K562 (cell line): Measurements from ENCODE around the gene IMP4. TPM values are rescaled to one million over a fixed set of nuclear protein-coding genes. Genes with fewer than 3 reads are reported as not detected.

Experiments used
- MCM5 ChIP-seq: fragments of 450-650 bp; IDR thresholded peaks from 2 replicates; pipeline ENCODE4 v1.6.1; 2016; ENCODE audit warnings: low read depth
- SOX6 ChIP-seq: fragments of 450-650 bp; IDR thresholded peaks from 2 replicates; pipeline ENCODE4 v1.6.1; 2014; ENCODE audit warnings: mild to moderate bottlenecking
- STAT5B ChIP-seq: fragments of 250-450 bp; sonication (Bioruptor Pico); IDR thresholded peaks from 2 replicates; pipeline ENCODE4 v1.8.0; 2021; ENCODE audit warnings: mild to moderate bottlenecking, inconsistent platforms
- ZNF133 ChIP-seq: fragments of 250-450 bp; sonication (Bioruptor Pico); IDR thresholded peaks from 2 replicates; pipeline ENCODE4 v1.4.0; 2020; ENCODE audit warnings: mild to moderate bottlenecking
- ZNF143 ChIP-seq: sonication (generic); formaldehyde crosslinking; IDR thresholded peaks from 2 replicates; pipeline ENCODE4 v1.9.0; 2022; ENCODE audit warnings: mild to moderate bottlenecking, missing genetic modification reagents
- ZNF239 ChIP-seq: fragments of 250-450 bp; sonication (Bioruptor Pico); IDR thresholded peaks from 2 replicates; pipeline ENCODE4 v1.4.0; 2020; ENCODE audit warnings: mild to moderate bottlenecking
- ZNF696 ChIP-seq: fragments of 250-450 bp; sonication (Bioruptor Pico); conservative IDR thresholded peaks from 2 replicates; pipeline ENCODE4 v1.4.0; 2020; ENCODE audit warnings: mild to moderate bottlenecking, moderate library complexity
- polyA plus RNA-seq, 8 experiments: library from polyadenylated mRNA; depleted of rRNA in 4 of 8; stranded (reverse) in 5 of 8; unstranded in 3 of 8; fragments of >200 nt; fragmentation: Nextera tagmentation in 2 of 8; fragmentation: Illumina TruSeq in 1 of 8; extraction: Ambion mirVana in 2 of 8; extraction: Trizol in 1 of 8; gene quantifications; 2 replicates each; pipeline versions ENCODE4 v1.2.1 to v1.2.3, GENCODE V29; 2011 to 2014; ENCODE audit warnings: inconsistent platforms in 1 of 8, missing spikeins in 1 of 8
- total RNA-seq, 7 experiments: library from RNA; depleted of rRNA in 6 of 7; stranded (reverse); fragments of >200 nt in 6 of 7; fragmentation: Illumina TruSeq in 2 of 7; extraction: Trizol in 2 of 7; gene quantifications; 2 replicates each; pipeline versions ENCODE4 v1.2.1 to v1.2.3, GENCODE V29; 2011 to 2021; ENCODE audit warnings: low replicate concordance in 1 of 7
- TF ChIP-seq, protein P1 (sequence below): fragments of 250-450 bp; sonication (Bioruptor Pico); IDR thresholded peaks from 2 replicates; pipeline ENCODE4 v1.4.0; 2020

Gene IMP4
- total and polyA plus RNA-seq, 9 of the 15 experiments (the other 6 are each of a cell fraction or from before 2014, with no cell fraction given), result 35.4 to 209 (median 100.0) TPM

DNA sequence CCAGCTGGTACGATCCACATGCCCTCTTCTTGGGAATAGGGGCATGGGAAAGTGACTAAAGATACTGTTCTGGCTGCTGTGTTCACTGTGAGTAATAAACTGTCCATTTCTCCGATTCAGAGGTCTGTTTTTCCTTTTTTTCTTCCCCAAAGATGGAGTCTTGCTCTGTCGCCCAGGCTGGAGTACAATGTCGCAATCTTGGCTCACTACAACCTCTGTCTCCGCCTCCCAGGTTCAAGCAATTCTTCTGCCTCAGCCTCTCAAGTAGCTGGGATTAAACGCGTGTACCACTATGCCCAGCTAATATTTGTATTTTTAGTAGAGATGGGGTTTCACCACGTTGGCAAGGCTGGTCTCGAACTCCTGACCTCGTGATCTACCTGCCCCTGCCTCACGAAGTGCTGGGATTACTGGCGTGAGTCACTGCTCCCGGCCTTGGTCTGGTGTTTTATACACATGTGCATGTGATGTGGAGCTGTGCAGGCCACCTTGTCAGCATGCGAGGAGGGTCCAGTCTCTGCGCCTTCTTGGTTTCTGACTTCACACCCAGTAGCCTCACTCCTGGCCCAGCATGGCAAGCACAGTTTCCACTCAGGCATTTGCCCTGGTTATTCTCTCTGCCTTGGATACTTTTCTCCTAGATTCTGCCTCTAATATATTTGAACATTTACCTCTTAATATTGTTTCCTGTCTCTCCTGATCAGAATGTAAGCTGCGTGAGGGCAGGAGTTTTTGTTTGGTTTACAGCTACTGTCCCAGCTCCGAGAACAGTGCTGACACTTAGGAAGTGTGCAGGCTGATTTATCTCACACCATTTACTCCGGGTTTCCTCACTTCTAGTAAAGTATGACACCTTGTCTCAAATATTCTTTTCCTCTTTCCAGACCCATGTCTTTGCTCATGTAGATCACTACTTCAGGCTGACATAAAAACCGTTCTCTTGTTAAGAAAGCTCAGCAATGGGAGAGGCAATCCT is 32.9 kb downstream of the IMP4 start (continued):
- TF ChIP-seq, protein P1, sequence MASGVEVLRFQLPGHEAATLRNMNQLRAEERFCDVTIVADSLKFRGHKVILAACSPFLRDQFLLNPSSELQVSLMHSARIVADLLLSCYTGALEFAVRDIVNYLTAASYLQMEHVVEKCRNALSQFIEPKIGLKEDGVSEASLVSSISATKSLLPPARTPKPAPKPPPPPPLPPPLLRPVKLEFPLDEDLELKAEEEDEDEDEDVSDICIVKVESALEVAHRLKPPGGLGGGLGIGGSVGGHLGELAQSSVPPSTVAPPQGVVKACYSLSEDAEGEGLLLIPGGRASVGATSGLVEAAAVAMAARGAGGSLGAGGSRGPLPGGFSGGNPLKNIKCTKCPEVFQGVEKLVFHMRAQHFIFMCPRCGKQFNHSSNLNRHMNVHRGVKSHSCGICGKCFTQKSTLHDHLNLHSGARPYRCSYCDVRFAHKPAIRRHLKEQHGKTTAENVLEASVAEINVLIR (CRISPR knock-in tag), result no peak
- TF ChIP-seq MCM5 (no peak), STAT5B (CRISPR knock-in tag) (no peak), ZNF143 (no peak), ZNF133 (CRISPR knock-in tag) (no peak), SOX6 (no peak), ZNF696 (CRISPR knock-in tag) (no peak), ZNF239 (no peak)
